CMK (cell line): ENCODE measurements around the gene FETUB.

Experiments used
- DNase-seq: peaks from one replicate; pipeline ENCODE4 v3.0.0-alpha.2; 2010; ENCODE audit warnings: low read depth

FETUB gene

GRCh38 chr3:186636536-186636935 is 3.7 kb upstream of the FETUB start:
- DNase-seq = no peak

- no peak for DNase-seq
These were observed 2.5 kb upstream of the FETUB start for GRCh38 chr3:186637686-186638085.

DNA sequence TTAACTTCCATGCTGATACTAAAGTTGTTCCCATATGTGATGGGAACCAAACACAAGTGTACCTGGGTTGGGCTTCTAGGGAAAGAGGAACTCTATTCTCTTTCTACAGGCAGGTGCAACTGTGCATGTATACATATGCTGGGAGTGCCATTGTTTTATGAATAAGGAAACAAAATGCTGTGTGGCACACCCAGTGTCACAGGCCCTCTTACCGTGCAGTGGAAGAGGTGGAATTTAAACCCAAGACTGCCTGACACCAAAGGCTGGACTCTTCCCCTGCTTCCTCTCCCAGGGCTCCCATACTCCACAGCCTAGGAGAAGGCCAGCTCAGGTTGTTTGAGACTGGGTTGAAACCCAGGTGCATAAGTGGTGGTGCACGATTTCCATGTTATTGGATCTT is 1.9 kb upstream of the FETUB start:
- DNase-seq = no peak

- no peak for DNase-seq
These were observed 247 bp downstream of the FETUB start for GRCh38 chr3:186640473-186640818.

- no peak for DNase-seq
These were observed 730 bp downstream of the FETUB start for GRCh38 chr3:186640929-186641328.

DNA sequence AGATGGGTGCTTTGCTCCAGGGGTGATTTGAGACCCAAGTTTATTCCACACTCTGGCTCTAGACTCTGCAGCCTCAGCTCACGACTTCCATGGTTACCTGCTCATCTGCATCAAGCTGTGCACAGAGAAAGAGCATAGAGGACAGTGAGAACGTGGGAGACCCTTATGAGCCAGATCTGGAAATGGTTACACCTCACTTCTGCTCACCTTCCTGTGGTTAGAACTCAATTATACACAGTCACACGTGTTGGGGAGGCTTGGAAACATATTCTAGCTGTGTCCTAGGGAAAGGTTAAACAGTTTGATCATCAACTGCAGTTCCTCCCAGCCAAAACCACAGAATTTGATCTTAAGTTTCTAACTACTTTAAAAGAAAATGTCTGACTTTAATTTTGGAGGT is 1.8 kb downstream of the FETUB start:
- DNase-seq = no peak

- DNase-seq = no peak
These were observed 3.3 kb downstream of the FETUB start for GRCh38 chr3:186643493-186643892.

DNA sequence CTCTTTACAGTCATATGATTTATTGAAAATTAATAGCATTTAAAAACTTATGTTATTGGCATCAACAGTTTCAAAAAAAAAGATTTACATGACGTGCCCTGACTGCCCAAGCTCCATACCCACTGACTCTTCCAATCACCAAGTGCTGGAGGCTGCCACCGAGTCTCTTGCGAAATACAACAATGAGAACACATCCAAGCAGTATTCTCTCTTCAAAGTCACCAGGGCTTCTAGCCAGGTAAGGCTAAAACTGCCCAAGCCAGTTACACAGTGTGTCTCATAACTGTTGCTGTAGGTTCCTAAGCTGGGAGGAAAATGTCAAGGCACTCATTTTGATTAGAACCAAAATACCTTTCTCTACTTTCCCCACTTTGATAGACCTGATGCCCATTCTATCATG is 4.5 kb downstream of the FETUB start:
- no peak for DNase-seq

- no peak for DNase-seq
These were observed 5.9 kb downstream of the FETUB start for GRCh38 chr3:186646106-186646505.

GRCh38 chr3:186646841-186647240 is 6.6 kb downstream of the FETUB start:
- DNase-seq = no peak

DNA sequence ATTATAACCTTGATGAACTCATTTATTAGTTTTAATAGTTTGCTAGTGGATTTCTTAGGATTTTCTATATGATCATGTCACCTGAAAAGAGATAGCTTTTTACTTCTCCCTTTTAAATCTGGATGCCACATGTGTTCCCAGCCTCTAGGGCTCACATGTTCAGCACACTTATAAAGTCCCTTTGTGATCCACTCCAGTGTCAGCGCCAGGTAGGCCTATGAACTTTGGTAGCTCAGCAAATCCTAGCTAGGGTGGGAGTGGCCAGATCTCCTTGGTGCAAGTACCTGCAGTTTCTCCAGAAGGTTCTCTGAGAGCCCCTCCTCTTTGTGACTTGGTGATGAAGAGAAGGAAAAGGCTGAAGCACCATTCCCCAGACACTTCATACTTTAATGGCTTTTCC is 8.7 kb downstream of the FETUB start:
- DNase-seq = no peak

- DNase-seq = no peak
These were observed 11.5 kb downstream of the FETUB start for GRCh38 chr3:186651678-186652215.

GRCh38 chr3:186653080-186653707 is 13.0 kb downstream of the FETUB start:
- DNase-seq = no peak

DNA sequence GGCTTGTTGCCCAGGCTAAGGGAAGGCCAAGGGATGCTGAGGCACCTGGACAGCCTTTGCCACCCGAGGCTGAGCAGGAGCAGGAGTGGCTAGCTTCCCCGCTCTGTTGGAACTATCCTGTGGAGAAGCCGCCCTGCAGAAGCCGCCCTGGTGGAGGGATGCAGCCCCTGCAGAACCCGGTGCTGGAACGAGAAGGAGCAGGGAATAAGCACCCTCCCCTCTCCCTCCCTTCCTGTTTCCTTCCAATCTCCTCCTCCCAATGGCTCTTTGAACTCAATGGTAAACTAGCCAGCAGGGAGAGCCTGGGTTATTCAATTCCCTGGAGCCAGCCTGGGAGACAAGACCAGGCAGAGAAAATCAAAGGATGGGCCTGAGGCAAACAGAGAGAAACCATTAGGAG is 13.8 kb downstream of the FETUB start:
- DNase-seq = no peak

DNA sequence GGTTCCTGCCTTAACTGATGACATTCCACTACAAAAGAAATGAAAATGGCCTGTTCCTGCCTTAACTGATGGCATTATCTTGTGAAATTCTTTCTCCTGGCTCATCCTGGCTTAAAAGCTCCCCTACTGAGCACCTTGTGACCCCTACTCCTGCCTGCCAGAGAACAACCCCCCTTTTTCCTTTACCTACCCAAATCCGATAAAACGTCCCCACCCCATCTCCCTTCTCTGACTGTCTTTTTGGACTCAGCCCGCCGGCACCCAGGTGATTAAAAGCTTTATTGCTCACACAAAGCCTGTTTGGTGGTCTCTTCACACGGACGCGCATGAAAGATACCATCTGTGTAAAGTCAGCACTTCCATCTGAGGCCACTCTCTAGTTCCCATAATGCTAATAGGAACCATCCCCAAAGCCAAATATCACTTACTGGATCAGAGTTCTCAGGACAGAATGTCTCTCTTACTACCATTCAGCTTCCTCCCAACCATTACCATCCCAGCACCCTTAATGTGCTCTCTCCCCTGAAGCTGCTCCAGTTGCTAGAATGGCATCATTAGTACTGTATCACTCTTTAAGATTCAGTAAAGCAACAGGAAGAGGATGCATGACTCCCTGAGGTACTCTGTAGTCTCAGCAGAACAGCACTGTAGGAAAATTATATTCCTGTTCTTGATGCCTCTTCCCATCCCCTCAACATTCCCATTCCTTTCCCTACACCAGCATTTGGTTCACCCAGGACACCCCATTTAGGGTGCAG is 23.3 kb downstream of the FETUB start:
- DNase-seq = no peak

DNA sequence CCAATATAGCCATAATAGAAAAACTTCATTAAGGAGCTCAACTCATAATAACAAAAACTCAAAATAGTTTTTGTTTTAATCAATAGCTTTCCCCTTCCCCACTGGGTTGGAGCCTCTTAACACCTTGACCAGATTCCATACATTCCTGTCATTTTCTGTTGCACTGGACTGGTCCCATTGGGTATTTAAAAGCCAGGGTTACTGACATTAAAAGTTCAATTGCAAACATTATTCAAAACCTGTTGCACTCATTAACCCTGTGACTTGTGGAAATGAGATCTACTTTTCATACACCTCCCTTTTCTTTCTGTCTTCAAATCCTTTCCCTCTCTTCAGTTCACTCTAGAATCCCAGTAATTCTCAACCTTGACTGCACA is 23.9 kb downstream of the FETUB start:
- no peak for DNase-seq

GRCh38 chr3:186664506-186664905 is 24.3 kb downstream of the FETUB start:
- no peak for DNase-seq

DNA sequence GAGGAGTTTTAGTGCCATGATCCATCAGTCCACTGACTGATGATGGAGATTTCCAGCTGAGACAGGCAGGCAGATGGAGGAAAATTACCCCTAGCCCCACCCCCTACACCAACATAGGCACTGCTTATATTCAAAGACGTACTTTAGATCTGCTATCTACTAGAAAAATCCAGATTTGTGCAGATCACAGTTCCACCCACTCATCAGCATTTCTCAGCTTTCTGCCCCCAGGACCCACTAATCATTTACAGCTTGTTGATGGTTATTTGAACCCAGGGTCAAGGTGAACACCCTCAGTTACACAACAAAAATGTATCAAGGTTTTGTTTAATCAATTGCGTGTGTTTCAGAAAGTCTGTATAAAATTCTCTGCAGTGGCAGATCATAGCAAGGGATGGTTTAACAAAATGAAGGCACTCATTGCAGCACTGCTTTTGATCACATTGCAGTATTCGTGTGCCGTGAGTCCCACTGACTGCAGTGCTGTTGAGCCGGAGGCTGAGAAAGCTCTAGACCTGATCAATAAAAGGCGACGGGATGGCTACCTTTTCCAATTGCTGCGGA is 25.5 kb downstream of the FETUB start, which contains the start of gene HRG:
Gene HRG (plus strand): TSS at position 390 of the 564 bp plus-strand sequence. CDS start 18 bp downstream, at position 408.
- no peak for DNase-seq

DNA sequence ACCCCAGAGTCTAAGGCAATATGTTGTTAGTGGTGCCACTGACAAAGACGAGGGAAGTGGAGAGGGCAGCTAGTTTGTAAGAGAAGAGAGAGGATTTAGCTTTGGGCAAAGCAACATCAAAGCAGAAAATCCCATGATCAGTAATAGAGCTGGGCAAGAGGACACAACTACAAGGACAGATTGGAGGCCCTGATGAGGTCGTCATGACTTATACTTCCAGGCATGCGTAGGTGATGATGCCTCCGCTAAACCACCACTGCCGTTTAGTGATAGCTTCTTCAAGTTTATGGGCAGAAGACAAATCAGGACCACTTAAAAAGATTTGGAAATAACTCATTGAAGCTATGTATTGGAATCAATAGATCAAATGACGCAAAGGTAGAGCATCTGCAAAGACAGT is 28.2 kb downstream of the FETUB start:
- DNase-seq = no peak

DNA sequence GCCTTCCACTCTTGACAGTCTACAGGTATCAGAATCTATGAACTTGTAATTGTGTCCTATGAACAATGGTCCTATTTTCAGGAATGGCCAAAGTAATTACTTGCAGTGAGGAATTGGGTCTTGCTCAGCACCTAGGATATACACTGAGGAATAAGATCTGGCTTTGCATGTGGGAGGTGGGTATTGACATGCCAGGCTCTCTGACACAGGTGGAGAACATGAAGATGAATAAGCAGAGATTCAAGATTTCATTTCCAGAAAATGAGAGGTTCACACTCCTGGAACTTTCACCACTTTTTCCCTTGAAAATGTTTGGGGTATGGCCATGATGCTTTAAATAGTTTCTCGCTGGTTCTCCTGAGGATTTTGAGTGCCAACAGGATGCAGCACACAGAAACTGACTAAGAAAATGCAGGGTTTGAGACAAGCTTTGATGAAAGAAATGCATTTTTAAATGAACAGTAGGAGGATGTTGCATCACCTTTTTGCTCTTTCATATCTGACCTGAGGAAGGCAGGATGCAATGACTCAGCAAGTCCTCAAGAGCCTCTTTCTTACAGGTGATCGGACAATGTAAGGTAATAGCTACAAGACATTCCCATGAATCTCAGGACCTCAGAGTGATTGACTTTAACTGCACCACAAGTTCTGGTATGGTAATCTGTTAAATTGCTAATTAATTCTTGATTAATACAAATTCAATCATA is 29.3 kb downstream of the FETUB start:
- no peak for DNase-seq

GRCh38 chr3:186670155-186670554 is 30.0 kb downstream of the FETUB start:
- no peak for DNase-seq

DNA sequence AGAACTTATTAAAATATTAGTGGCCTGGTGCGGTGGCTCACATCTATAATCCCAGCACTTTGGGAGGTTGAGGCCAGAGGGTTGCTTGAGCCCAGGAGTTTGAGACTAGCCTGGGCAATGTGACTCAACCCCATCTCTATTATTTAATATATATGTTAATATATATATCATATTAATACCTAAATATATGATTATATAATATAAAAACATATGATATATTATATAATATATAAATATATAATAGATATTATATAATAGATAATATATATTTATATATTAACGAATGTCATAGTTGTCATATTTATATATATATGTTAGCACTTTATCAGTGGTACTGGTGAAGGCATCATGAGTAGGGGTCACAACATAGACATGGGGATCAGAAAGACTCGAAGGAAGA is 30.9 kb downstream of the FETUB start:
- DNase-seq = no peak

GRCh38 chr3:186678604-186679003 is 38.4 kb downstream of the FETUB start:
- DNase-seq = no peak
